Central memory CD8-positive, alpha-beta T cell (primary cell): Measurements from ENCODE around the gene TACC2.

Experiments used
- ATAC-seq: fragments of 150-1000 bp; cut with Tn5 transposase; replicated peaks from 2 replicates; pipeline ENCODE4 v1.10.0; 2022; ENCODE audit warnings: mild to moderate bottlenecking, moderate FRiP score, moderate number of reproducible peaks; ENCODE audit not compliant: poor library complexity, severe bottlenecking; ENCODE audit errors: extremely low read depth
- DNase-seq, 2 donors: peaks; one replicate each; pipeline ENCODE4 v3.0.0; 2021; ENCODE audit warnings: low spot score in 2 of 2
- H3K27ac Mint-ChIP-seq: one replicate; pipeline ENCODE4 v1.8.0; 2022; ENCODE audit warnings: low read depth, mild to moderate bottlenecking, moderate library complexity, mixed read lengths
- H3K27me3 Mint-ChIP-seq: one replicate; pipeline ENCODE4 v1.8.0; 2022; ENCODE audit warnings: mixed read lengths
- H3K36me3 Mint-ChIP-seq: one replicate; pipeline ENCODE4 v1.8.0; 2022; ENCODE audit warnings: mild to moderate bottlenecking, moderate library complexity, mixed read lengths; ENCODE audit not compliant: insufficient read depth
- H3K4me1 Mint-ChIP-seq: one replicate; pipeline ENCODE4 v1.8.0; 2022; ENCODE audit warnings: mixed read lengths
- H3K4me3 Mint-ChIP-seq: one replicate; pipeline ENCODE4 v1.8.0; 2022; ENCODE audit warnings: mild to moderate bottlenecking, moderate library complexity, mixed read lengths
- H3K9me3 Mint-ChIP-seq: one replicate; pipeline ENCODE4 v1.8.0; 2022; ENCODE audit warnings: mixed read lengths

TACC2 gene

DNA sequence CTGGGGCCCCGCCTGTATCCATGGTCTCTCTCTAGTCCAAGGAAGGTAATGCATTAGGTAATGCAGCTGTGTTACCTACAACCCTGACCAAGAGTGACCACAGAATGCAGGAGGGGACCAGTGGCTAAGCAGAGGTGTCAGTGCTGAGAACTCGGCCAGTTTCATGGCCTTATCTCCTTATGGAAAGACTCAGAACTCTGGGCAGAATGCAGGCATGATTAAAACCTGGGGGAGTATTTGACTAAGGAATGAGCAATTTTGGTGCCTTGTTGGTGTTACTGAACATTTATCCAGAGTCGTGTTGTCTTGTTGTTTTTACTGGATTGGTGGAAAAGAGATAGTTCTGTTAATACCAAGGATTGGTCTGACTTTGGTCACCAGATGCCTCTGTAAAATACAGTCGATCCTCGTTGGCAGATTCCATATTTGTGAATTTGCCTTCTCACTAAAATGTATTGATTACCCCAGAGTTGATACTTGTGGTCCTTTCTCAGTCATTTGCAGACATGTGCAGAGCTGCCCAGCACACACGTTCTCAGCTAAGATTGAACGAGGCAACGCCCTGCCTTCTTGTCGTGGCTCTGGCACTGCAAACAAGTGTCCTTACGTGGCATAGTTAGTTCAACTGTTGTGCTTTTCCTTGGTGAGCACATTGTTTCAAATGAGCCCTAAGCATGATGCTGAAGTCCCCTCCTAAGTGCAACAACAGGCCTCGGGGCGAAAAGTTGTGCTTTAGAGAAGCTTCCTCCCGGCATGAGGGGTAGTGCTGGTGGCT, 146.5 kb downstream of the TACC2 start:
- Mint-ChIP-seq H3K4me3 (no peak overlapping the region), H3K27me3 (peaks cover 62% of the 10 kb centered on the region), H3K4me1 (no peaks in the 10 kb centered on the region), H3K9me3 (no peaks in the 10 kb centered on the region), H3K36me3 (peaks cover 2% of the 10 kb centered on the region), H3K27ac (no peak overlapping the region)
- DNase-seq (no peak), ATAC-seq (no peak)

- Mint-ChIP-seq H3K36me3 (no peaks in the 10 kb centered on the region), H3K4me1 (no peaks in the 10 kb centered on the region), H3K27me3 (peaks cover 43% of the 10 kb centered on the region), H3K27ac (no peak overlapping the region), H3K9me3 (no peaks in the 10 kb centered on the region), H3K4me3 (no peak overlapping the region)
- ATAC-seq (no peak), DNase-seq (no peak)
Observed at GRCh38 chr10:122138831-122139625, 150.1 kb downstream of the TACC2 start.

DNA sequence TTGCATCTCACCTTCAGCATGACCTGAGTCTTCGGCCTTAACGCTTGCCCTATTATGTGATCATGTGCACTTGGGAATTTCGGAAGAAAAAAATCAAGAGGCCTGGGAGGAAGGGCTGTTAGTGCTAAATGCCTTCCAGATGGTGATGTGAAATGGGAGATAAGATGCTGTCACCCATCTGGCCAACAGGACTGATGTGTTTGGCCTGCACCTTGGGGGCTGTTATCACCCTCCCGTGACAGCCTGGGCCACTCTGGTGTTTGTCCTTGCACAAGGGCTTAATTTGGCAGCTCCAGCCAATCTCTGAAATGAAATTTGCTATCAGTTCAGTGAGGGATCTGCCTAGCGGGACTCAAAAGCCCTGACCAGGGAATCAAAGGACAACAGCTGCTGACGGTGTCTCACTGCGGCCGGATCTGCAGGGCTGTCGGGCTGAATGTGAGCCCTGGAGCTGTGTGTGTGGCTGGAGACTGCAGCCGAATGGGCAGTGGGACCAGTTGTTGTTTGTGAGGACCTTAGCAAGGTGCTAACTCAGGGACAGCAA, 150.7 kb downstream of the TACC2 start:
- H3K9me3 Mint-ChIP-seq, result no peaks in the 10 kb centered on the region
- peaks cover 37% of the 10 kb centered on the region for H3K27me3 Mint-ChIP-seq
- no peaks in the 10 kb centered on the region for H3K4me1 Mint-ChIP-seq
- no peak overlapping the region for H3K4me3 Mint-ChIP-seq
- H3K27ac Mint-ChIP-seq, result no peak overlapping the region
- H3K36me3 Mint-ChIP-seq, result no peaks in the 10 kb centered on the region
- no peak for DNase-seq
- no peak for ATAC-seq

DNA sequence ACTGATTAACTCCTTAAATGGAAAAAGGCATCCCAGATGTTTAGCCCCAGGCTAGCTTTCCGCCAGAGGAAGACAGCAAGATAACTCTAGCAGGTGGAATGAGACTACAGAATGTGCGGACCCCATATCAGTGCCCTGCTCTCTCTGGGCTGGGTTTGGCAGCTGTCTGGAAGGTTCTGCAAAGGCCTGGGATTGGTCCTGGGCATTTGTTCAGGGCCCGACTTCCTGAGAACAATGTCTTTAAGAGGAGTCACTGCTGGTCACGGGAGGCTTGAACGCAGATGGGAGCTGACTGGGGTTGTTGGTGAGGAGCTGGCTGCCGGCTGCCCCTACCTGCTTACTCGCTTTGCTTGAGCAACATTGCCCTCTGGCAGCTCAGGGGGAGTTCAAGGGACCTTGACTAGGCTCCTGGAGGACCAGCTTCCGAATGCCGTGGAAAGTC, 151.5 kb downstream of the TACC2 start:
- DNase-seq, result no peak
- Mint-ChIP-seq H3K4me1 (no peaks in the 10 kb centered on the region), H3K27me3 (peaks cover 29% of the 10 kb centered on the region), H3K36me3 (no peaks in the 10 kb centered on the region), H3K9me3 (peaks cover 5% of the 10 kb centered on the region), H3K27ac (no peak overlapping the region), H3K4me3 (no peak overlapping the region)
- no peak for ATAC-seq

GRCh38 chr10:122140941-122141623, 152.1 kb downstream of the TACC2 start:
- Mint-ChIP-seq H3K27ac (no peak overlapping the region), H3K9me3 (peaks cover 5% of the 10 kb centered on the region), H3K27me3 (peaks cover 23% of the 10 kb centered on the region), H3K4me1 (no peaks in the 10 kb centered on the region), H3K36me3 (no peaks in the 10 kb centered on the region), H3K4me3 (no peak overlapping the region)
- no peak for ATAC-seq
- DNase-seq, result no peak

DNA sequence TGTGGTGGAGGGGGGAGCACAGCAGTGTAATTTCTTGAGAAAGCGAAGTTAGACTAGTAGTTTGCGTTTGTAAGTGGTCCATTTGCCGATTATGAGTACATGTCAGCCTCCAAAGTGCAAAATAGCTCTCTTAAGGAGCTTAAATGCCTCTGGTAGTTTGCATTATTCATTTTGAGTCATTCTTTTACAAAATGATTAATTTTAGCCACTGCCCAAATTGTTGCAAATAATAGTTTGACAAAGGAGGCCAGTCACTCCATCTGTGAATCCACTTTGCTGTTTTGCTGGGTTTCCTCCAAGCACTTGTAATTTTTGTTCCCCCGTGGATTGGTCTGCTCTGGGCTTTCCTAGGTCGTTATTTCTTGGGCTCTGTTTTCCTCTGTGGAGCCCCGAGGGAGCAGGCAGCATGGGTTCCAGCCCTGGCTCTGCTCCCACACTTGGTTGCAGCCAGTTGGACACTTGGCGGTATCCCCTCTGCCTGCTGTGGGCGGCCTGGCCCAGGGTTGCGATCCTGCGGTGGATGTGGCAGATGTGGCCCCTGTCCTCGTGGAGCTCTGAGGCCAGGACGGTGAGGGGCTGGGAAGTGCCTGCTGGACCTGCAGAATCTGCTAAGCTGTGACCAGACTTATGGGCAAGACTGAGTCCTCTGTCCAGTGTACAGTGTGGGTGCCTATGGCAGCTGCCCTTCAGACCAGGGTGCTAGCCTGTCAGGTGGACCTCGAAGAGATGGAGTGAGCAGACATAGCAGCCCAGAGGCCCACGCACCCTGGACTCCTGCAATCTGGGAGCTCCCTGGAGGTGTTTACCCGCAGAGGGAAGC, 153.1 kb downstream of the TACC2 start:
- H3K27me3 Mint-ChIP-seq, result peaks cover 23% of the 10 kb centered on the region

DNA sequence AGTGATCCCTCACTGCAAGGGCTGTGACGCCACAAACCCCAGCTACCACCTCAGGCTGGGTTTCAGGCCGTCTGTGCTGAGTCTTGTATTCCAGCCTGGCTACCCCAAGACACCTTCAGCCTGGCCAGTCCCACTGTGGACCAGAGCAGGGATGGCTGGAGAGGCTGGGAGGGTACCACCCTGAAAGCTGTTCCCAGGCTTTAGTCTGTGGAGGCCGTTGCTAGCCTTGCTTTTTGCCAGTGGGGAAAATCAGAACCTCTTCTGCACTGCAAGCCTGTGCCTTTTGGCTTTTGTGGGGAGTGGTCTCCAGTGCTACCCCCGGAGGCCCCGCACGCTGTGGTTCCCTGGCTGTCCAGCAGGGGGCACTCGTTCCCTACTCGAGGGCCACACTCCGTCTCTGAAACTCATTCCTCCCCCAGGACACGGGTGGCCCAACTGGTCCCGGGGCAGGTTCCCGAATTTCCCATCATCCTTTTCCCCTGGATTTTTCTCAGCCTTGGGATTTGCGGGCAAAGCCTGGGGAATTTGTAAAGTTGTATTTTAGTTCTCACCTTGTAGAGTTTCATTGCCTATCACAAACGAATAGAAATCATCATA, 153.8 kb downstream of the TACC2 start:
- Mint-ChIP-seq H3K4me1 (no peaks in the 10 kb centered on the region), H3K9me3 (peaks cover 5% of the 10 kb centered on the region), H3K36me3 (no peaks in the 10 kb centered on the region), H3K27ac (no peak overlapping the region), H3K4me3 (no peak overlapping the region), H3K27me3 (peaks cover 23% of the 10 kb centered on the region)
- ATAC-seq (no peak), DNase-seq (no peak)

More for the DNA sequence above, 153.1 kb downstream of the TACC2 start:
- no peaks in the 10 kb centered on the region for H3K36me3 Mint-ChIP-seq
- H3K4me1 Mint-ChIP-seq, result no peaks in the 10 kb centered on the region
- H3K4me3 Mint-ChIP-seq, result no peak overlapping the region
- no peak for DNase-seq
- no peak overlapping the region for H3K27ac Mint-ChIP-seq
- H3K9me3 Mint-ChIP-seq, result peaks cover 5% of the 10 kb centered on the region
- ATAC-seq, result no peak

DNA sequence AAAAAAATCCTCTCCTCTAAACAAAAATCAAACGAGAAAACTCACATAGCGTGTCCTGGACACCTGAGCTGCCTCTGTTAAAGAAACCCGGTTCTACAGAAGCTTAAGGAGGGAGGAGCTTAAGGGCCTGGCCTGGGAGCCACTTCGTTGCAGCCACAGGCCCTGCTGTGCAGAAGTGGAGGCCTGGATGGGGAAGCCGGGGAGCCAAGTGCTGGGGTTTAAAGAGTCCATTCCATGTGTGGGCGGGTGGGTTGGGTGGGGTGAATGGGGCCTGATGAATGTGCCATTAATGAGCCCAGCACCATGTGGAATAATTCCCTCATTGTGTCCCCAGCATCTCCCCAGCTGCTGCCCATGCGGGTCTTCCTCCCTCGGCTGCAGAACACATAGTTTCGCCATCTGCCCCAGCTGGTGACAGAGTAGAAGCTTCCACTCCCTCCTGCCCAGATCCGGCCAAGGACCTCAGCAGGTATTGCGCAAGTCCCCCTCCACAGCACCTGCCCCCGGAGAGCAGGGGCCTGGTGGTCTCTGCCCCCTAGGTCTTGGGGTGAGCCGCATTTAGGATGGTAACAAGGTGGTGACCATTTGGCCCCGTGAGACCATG, 154.4 kb downstream of the TACC2 start:
- Mint-ChIP-seq H3K9me3 (peaks cover 5% of the 10 kb centered on the region), H3K27ac (no peak overlapping the region), H3K4me3 (no peak overlapping the region), H3K36me3 (no peaks in the 10 kb centered on the region), H3K4me1 (no peaks in the 10 kb centered on the region), H3K27me3 (peaks cover 23% of the 10 kb centered on the region)
- no peak for DNase-seq
- no peak for ATAC-seq

DNA sequence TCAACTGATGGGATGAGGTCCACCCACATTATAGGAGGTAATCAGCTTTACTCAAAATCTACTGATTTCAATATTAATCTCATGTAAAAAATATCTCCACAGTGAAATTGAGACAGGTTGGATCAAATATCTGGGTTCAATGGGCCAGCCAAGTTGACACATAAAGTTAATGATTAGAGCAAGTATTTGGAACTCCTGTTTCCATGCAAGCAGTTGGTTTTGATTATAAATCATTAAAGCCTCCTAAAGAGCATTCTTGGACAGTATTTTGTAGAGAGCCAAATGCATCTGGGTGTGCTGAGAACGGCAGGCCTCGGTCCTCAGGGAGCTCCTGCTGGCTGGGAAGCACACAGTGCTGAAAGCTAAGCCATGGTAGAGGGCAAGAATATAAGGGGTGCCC, 155.2 kb downstream of the TACC2 start:
- H3K27ac Mint-ChIP-seq, result no peak overlapping the region
- ATAC-seq (no peak), DNase-seq (no peak)
- H3K4me3 Mint-ChIP-seq, result no peak overlapping the region
- no peaks in the 10 kb centered on the region for H3K36me3 Mint-ChIP-seq
- H3K4me1 Mint-ChIP-seq, result no peaks in the 10 kb centered on the region
- peaks cover 5% of the 10 kb centered on the region for H3K9me3 Mint-ChIP-seq
- peaks cover 17% of the 10 kb centered on the region for H3K27me3 Mint-ChIP-seq

GRCh38 chr10:122145113-122145512, 156.2 kb downstream of the TACC2 start:
- Mint-ChIP-seq H3K36me3 (no peaks in the 10 kb centered on the region), H3K27ac (no peak overlapping the region), H3K4me1 (no peaks in the 10 kb centered on the region), H3K4me3 (no peak overlapping the region), H3K9me3 (peaks cover 5% of the 10 kb centered on the region), H3K27me3 (peaks cover 15% of the 10 kb centered on the region)
- no peak for ATAC-seq
- no peak for DNase-seq

- H3K4me3 Mint-ChIP-seq, result no peak overlapping the region
- peaks cover 5% of the 10 kb centered on the region for H3K9me3 Mint-ChIP-seq
- H3K27ac Mint-ChIP-seq, result no peak overlapping the region
- H3K36me3 Mint-ChIP-seq, result no peaks in the 10 kb centered on the region
- DNase-seq (no peak), ATAC-seq (no peak)
- no peaks in the 10 kb centered on the region for H3K4me1 Mint-ChIP-seq
- H3K27me3 Mint-ChIP-seq, result peaks cover 10% of the 10 kb centered on the region
Observed at GRCh38 chr10:122147663-122148062, 158.7 kb downstream of the TACC2 start.
